Keratinocyte (primary cell): ENCODE results near the gene DUSP22. TPM values are rescaled to one million over a fixed set of nuclear protein-coding genes. Genes with fewer than 3 reads are reported as not detected.

Experiments used
- DNase-seq: peaks from one replicate; pipeline ENCODE4 v3.0.0-alpha.2; 2011; ENCODE audit warnings: low read depth, missing footprints, low spot score
- FAIRE-seq: peaks from 2 replicates; lab custom pipeline; 2011; peaks lifted over from hg19 to GRCh38; lab: Jason Lieb, UNC
- H2AFZ ChIP-seq: 2 replicates; pipeline ENCODE4 v1.6.0; 2012; ENCODE audit warnings: low read length, control low read depth, inconsistent platforms; ENCODE audit not compliant: control insufficient read depth
- H3K27ac ChIP-seq: 2 replicates; pipeline ENCODE4 v1.5.1; 2011; ENCODE audit warnings: low read length; ENCODE audit not compliant: control insufficient read depth, insufficient read depth
- H3K27me3 ChIP-seq: 3 replicates; pipeline ENCODE4 v1.6.0; 2011; ENCODE audit warnings: low read length; ENCODE audit not compliant: control insufficient read depth, insufficient read depth; ENCODE audit errors: extremely low read depth
- H3K36me3 ChIP-seq, 2 experiments: 2 replicates in 1 of 2; 3 replicates in 1 of 2; pipeline ENCODE4 v1.5.1; 2011; ENCODE audit warnings: low read length in 2 of 2, mild to moderate bottlenecking in 1 of 2; ENCODE audit not compliant: control insufficient read depth in 2 of 2, insufficient read depth in 2 of 2; ENCODE audit errors: extremely low read depth in 1 of 2
- H3K4me1 ChIP-seq: 3 replicates; pipeline ENCODE4 v1.5.1; 2011; ENCODE audit warnings: low read length; ENCODE audit not compliant: control insufficient read depth, insufficient read depth; ENCODE audit errors: extremely low read depth
- H3K4me2 ChIP-seq: 3 replicates; pipeline ENCODE4 v1.6.0; 2011; ENCODE audit warnings: low read depth, low read length; ENCODE audit not compliant: control insufficient read depth, insufficient read depth; ENCODE audit errors: extremely low read depth
- H3K4me3 ChIP-seq, 3 experiments: fragments of 200-600 bp in 1 of 3; sonication (generic) in 1 of 3; 2 replicates in 2 of 3; 3 replicates in 1 of 3; pipeline ENCODE4 v1.5.1; 2011 to 2016; ENCODE audit warnings: low read length in 3 of 3, mild to moderate bottlenecking in 3 of 3, control low read depth in 2 of 3, inconsistent platforms in 1 of 3, low read depth in 1 of 3, mixed read lengths in 1 of 3, mixed run types in 1 of 3, moderate library complexity in 1 of 3; ENCODE audit not compliant: control insufficient read depth in 2 of 3, insufficient read depth in 2 of 3; ENCODE audit errors: extremely low read depth in 1 of 3
- H3K79me2 ChIP-seq: 2 replicates; pipeline ENCODE4 v1.6.0; 2012; ENCODE audit warnings: low read length; ENCODE audit not compliant: control insufficient read depth, insufficient read depth
- H3K9ac ChIP-seq: 3 replicates; pipeline ENCODE4 v1.6.0; 2011; ENCODE audit warnings: low read length; ENCODE audit not compliant: control insufficient read depth, insufficient read depth; ENCODE audit errors: extremely low read depth
- H3K9me1 ChIP-seq: 3 replicates; pipeline ENCODE4 v1.6.0; 2011; ENCODE audit warnings: low read length; ENCODE audit not compliant: control insufficient read depth, insufficient read depth; ENCODE audit errors: extremely low read depth
- H3K9me3 ChIP-seq: 2 replicates; pipeline ENCODE4 v1.5.1; 2012; ENCODE audit warnings: low read depth, low read length; ENCODE audit not compliant: control insufficient read depth
- H4K20me1 ChIP-seq: 3 replicates; pipeline ENCODE4 v1.6.0; 2011; ENCODE audit warnings: low read length; ENCODE audit not compliant: control insufficient read depth, insufficient read depth; ENCODE audit errors: extremely low read depth
- EZH2 ChIP-seq: IDR thresholded peaks from one replicate; pipeline ENCODE4 v1.6.1; 2012; ENCODE audit warnings: inconsistent platforms, mild to moderate bottlenecking, low read length, moderate library complexity
- dilution Hi-C: fragments of 300-500 bp; cut with MboI; formaldehyde crosslinking; loops from one replicate; pipeline ENCODE4 v1.7.0; 2020; ENCODE audit warnings: low sequenced_read_pairs; ENCODE audit not compliant: extremely low pct_ligation_motif_present
- polyA plus RNA-seq, 5 experiments: library from polyadenylated mRNA; depleted of rRNA in 3 of 5; stranded (reverse) in 3 of 5; stranded (forward) in 1 of 5; unstranded in 1 of 5; fragments of >200 nt; gene quantifications; 1 replicate in 1 of 5; 2 replicates in 3 of 5; 3 replicates in 1 of 5; pipeline versions ENCODE4 v1.2.1 to v1.2.3, GENCODE V29; 2011 to 2012; ENCODE audit warnings: missing spikeins in 2 of 5, low read depth in 1 of 5, low replicate concordance in 1 of 5
- TF ChIP-seq, protein P1 (sequence below), 3 experiments: IDR thresholded peaks in 1 of 3; conservative IDR thresholded peaks in 1 of 3; optimal IDR thresholded peaks in 1 of 3; 2 replicates in 2 of 3; 3 replicates in 1 of 3; pipeline versions ENCODE3 to v1.5.1; 2011; ENCODE audit warnings: low read length in 3 of 3, mild to moderate bottlenecking in 3 of 3, moderate library complexity in 2 of 3, control low read depth in 1 of 3, inconsistent platforms in 1 of 3; ENCODE audit not compliant: insufficient read depth in 2 of 3; ENCODE audit errors: extremely low read depth in 1 of 3

DUSP22 gene
- polyA plus RNA-seq, 1 donor (not counting 4 experiments of a cell fraction or from before 2014, with no cell fraction given), result 17.3 TPM

DNA sequence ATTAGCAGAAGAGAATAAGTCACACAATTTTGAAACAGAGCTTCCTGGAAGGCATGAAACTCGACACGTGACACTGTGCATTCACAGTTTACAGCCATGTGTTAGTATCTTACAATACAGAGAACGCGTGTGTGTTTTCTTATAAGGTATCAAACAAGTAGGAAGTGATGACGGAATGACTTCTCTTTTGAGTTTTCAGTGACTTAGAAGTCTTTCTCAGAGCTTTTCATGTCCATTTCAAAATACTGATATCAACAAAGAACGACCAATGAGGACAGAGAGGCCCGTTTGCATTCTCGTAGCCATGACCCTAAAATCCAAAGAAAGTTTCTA is 36.6 kb upstream of the DUSP22 start:
- H3K4me2 ChIP-seq, result no peak overlapping the region
- FAIRE-seq, result no peak
- no peak for TF ChIP-seq EZH2
- TF ChIP-seq, protein P1, sequence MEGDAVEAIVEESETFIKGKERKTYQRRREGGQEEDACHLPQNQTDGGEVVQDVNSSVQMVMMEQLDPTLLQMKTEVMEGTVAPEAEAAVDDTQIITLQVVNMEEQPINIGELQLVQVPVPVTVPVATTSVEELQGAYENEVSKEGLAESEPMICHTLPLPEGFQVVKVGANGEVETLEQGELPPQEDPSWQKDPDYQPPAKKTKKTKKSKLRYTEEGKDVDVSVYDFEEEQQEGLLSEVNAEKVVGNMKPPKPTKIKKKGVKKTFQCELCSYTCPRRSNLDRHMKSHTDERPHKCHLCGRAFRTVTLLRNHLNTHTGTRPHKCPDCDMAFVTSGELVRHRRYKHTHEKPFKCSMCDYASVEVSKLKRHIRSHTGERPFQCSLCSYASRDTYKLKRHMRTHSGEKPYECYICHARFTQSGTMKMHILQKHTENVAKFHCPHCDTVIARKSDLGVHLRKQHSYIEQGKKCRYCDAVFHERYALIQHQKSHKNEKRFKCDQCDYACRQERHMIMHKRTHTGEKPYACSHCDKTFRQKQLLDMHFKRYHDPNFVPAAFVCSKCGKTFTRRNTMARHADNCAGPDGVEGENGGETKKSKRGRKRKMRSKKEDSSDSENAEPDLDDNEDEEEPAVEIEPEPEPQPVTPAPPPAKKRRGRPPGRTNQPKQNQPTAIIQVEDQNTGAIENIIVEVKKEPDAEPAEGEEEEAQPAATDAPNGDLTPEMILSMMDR (optimal IDR thresholded peaks at IDR 0.05 in 1 of 3, IDR thresholded peaks at IDR 0.05 in 1 of 3, conservative IDR thresholded peaks at IDR 0.05 in 1 of 3; ENCODE audit: extremely low read depth in 1 of 3, insufficient read depth in 2 of 3, low read length in 3 of 3), result no peak

DNA sequence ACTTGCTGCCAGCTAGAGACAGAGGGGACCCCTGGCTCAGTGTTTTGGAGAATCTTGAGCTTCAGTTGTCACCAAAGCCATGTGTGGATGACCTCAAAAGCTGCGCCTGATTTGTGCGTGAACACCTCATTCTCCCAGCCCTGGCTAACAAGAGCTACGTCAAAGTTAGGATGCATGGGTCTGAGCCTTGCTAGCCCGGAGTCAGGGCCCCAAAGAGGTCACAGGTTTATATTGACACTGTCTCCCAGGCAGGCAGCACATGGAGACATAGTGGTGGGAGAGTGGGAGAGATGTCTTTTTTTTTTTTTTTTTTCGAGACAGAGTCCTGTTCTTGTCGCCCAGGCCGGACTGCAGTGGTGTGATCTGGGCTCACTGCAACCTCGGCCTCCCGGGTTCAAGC is 36.1 kb upstream of the DUSP22 start:
- dilution Hi-C loops, result no loop called here
- FAIRE-seq, result no peak
- TF ChIP-seq EZH2, result no peak
- TF ChIP-seq, protein P1 (optimal IDR thresholded peaks at IDR 0.05 in 1 of 3, IDR thresholded peaks at IDR 0.05 in 1 of 3, conservative IDR thresholded peaks at IDR 0.05 in 1 of 3; ENCODE audit: extremely low read depth in 1 of 3, insufficient read depth in 2 of 3, low read length in 3 of 3), result no peak

More for the DNA sequence above, 36.6 kb upstream of the DUSP22 start:
- DNase-seq, result no peak
- H3K27me3 ChIP-seq, result no peaks in the 10 kb centered on the region
- H3K27ac ChIP-seq, result no peak overlapping the region
- no peaks in the 10 kb centered on the region for H3K9me1 ChIP-seq
- peaks cover 17% of the 10 kb centered on the region for H3K4me1 ChIP-seq
- dilution Hi-C loops, result no loop called here
- no peaks in the 10 kb centered on the region for H3K36me3 ChIP-seq
- H3K4me3 ChIP-seq, result no peak overlapping the region
- H3K9ac ChIP-seq, result no peak overlapping the region
- no peaks in the 10 kb centered on the region for H3K9me3 ChIP-seq
- H4K20me1 ChIP-seq, result no peaks in the 10 kb centered on the region
- no peak overlapping the region for H2AFZ ChIP-seq
- H3K79me2 ChIP-seq, result no peaks in the 10 kb centered on the region

More for the DNA sequence above, 36.1 kb upstream of the DUSP22 start:
- Histone ChIP-seq H3K27me3 (no peaks in the 10 kb centered on the region), H3K9ac (no peak overlapping the region), H3K27ac (no peak overlapping the region), H3K9me1 (no peaks in the 10 kb centered on the region), H4K20me1 (no peaks in the 10 kb centered on the region), H3K9me3 (no peaks in the 10 kb centered on the region), H3K4me2 (no peak overlapping the region), H3K36me3 (no peaks in the 10 kb centered on the region), H3K79me2 (no peaks in the 10 kb centered on the region), H3K4me3 (no peak overlapping the region), H2AFZ (no peak overlapping the region), H3K4me1 (peaks cover 17% of the 10 kb centered on the region)
- no peak for DNase-seq
